Activated T-helper 1 cell treated with anti-CD3 and anti-CD28 coated beads, Interleukin-2, amount 50 U/mL, for 16 hours (primary cell): ENCODE measurements around the gene AP2A2.

Source experiments
- DNase-seq, 2 donors: peaks; one replicate each; pipeline ENCODE4 v3.0.0-alpha.2; 2020; ENCODE audit warnings: low read depth in 1 of 2, low spot score in 1 of 2

AP2A2 gene

GRCh38 chr11:924406-925157 is 1.1 kb upstream of the AP2A2 start:
- no peak for DNase-seq

GRCh38 chr11:925158-925495 is 543 bp upstream of the AP2A2 start:
- DNase-seq = no peak

GRCh38 chr11:926341-926916 is 759 bp downstream of the AP2A2 start:
- DNase-seq = no peak

- no peak for DNase-seq
Measured at GRCh38 chr11:927871-928270, 2.2 kb downstream of the AP2A2 start.

- DNase-seq = no peak
Measured at GRCh38 chr11:928786-929185, 3.1 kb downstream of the AP2A2 start.

GRCh38 chr11:929405-929804 is 3.7 kb downstream of the AP2A2 start:
- DNase-seq = no peak

GRCh38 chr11:931385-931784 is 5.7 kb downstream of the AP2A2 start:
- DNase-seq = no peak

GRCh38 chr11:932435-932834 is 6.8 kb downstream of the AP2A2 start:
- DNase-seq = no peak

GRCh38 chr11:933142-933851 is 7.6 kb downstream of the AP2A2 start:
- DNase-seq = no peak

GRCh38 chr11:933936-934335 is 8.3 kb downstream of the AP2A2 start:
- no peak for DNase-seq

- no peak for DNase-seq
Measured at GRCh38 chr11:934527-934926, 8.9 kb downstream of the AP2A2 start.

- no peak for DNase-seq
Measured at GRCh38 chr11:936199-936598, 10.5 kb downstream of the AP2A2 start.

- no peak for DNase-seq
Measured at GRCh38 chr11:937841-938261, 12.2 kb downstream of the AP2A2 start.

GRCh38 chr11:940496-941135 is 14.9 kb downstream of the AP2A2 start:
- no peak for DNase-seq

- DNase-seq = no peak
Measured at GRCh38 chr11:942823-943222, 17.2 kb downstream of the AP2A2 start.

GRCh38 chr11:944711-945470 is 19.2 kb downstream of the AP2A2 start:
- no peak for DNase-seq

GRCh38 chr11:945986-946385 is 20.3 kb downstream of the AP2A2 start:
- no peak for DNase-seq

- no peak for DNase-seq
Measured at GRCh38 chr11:947744-948143, 22.1 kb downstream of the AP2A2 start.

- DNase-seq = no peak
Measured at GRCh38 chr11:951507-951906, 25.8 kb downstream of the AP2A2 start.

GRCh38 chr11:952406-953385 is 27.0 kb downstream of the AP2A2 start:
- DNase-seq = no peak
